Caco-2 (cell line): Measurements from ENCODE around the gene PRPF19. TPM values are rescaled to one million over a fixed set of nuclear protein-coding genes. Genes with fewer than 3 reads are reported as not detected.

Experiments used
- BruUV-seq: library from RNA; stranded (reverse); fragments of 400-500 nt; replicated peaks from 2 replicates; lab custom pipeline; 2021; lab: Mats Ljungman, UMichigan
- CTCF ChIA-PET: fragments of 300-600 bp; sonication (Branson Sonifier 250); formaldehyde crosslinking; loops from one replicate; lab custom pipeline; 2022; ENCODE audit warnings: antibody characterized with exemption; lab: Charles Lee
- POLR2A ChIA-PET: fragments of 300-600 bp; sonication (Branson Sonifier 250); formaldehyde crosslinking; loops from one replicate; lab custom pipeline; 2022; ENCODE audit warnings: antibody characterized with exemption; lab: Charles Lee
- DNase-seq, 2 experiments: peaks; one replicate each; pipeline versions ENCODE4 v3.0.0 to v3.0.0-alpha.2; 2020 to 2022
- H3K27me3 ChIP-seq: replicated peaks from 2 replicates; pipeline ENCODE4 v1.6.0; 2011; ENCODE audit warnings: low read length; ENCODE audit not compliant: control insufficient read depth, insufficient read depth
- H3K36me3 ChIP-seq: 2 replicates; pipeline ENCODE4 v1.5.1; 2011; ENCODE audit warnings: low read length; ENCODE audit not compliant: control insufficient read depth, insufficient read depth
- H3K4me1 ChIP-seq: fragments of 250-450 bp; sonication (Bioruptor Pico); 2 replicates; pipeline ENCODE4 v1.5.1; 2020; ENCODE audit warnings: mild to moderate bottlenecking
- H3K4me3 ChIP-seq: 2 replicates; pipeline ENCODE4 v1.5.1; 2011; ENCODE audit warnings: low read depth, mild to moderate bottlenecking, control low read depth, low read length
- H3K9me3 ChIP-seq: fragments of 250-450 bp; sonication (Bioruptor Pico); 2 replicates; pipeline ENCODE4 v1.5.1; 2020; ENCODE audit warnings: mild to moderate bottlenecking, moderate library complexity
- H3K27ac Mint-ChIP-seq: one replicate; pipeline ENCODE4 v1.8.0; 2022; ENCODE audit warnings: mixed read lengths; ENCODE audit not compliant: unreplicated experiment
- H3K27me3 Mint-ChIP-seq: one replicate; pipeline ENCODE4 v1.8.0; 2022; ENCODE audit warnings: mixed read lengths; ENCODE audit not compliant: insufficient read depth, unreplicated experiment
- H3K36me3 Mint-ChIP-seq: one replicate; pipeline ENCODE4 v1.8.0; 2022; ENCODE audit warnings: mild to moderate bottlenecking, mixed read lengths; ENCODE audit not compliant: insufficient read depth, unreplicated experiment
- H3K4me1 Mint-ChIP-seq: one replicate; pipeline ENCODE4 v1.8.0; 2022; ENCODE audit warnings: low read depth, mixed read lengths; ENCODE audit not compliant: unreplicated experiment
- H3K4me3 Mint-ChIP-seq: one replicate; pipeline ENCODE4 v1.8.0; 2022; ENCODE audit warnings: mild to moderate bottlenecking, moderate library complexity, mixed read lengths; ENCODE audit not compliant: unreplicated experiment
- H3K9me3 Mint-ChIP-seq: one replicate; pipeline ENCODE4 v1.8.0; 2022; ENCODE audit warnings: mixed read lengths; ENCODE audit not compliant: unreplicated experiment
- intact Hi-C: fragments of 100-400 bp; cut with micrococcal nuclease; formaldehyde crosslinking; loops from one replicate; pipeline ENCODE4 v1.10.0; 2022; ENCODE audit not compliant: unreplicated experiment
- total RNA-seq: library from RNA; stranded (reverse); gene quantifications from 2 replicates; pipeline ENCODE4 v1.2.3, GENCODE V29; 2022
- TF ChIP-seq, protein P1 (sequence below), 2 experiments: fragments of 200-600 bp in 1 of 2; IDR thresholded peaks; 1 replicate in 1 of 2; 2 replicates in 1 of 2; pipeline versions ENCODE4 v1.5.1 to v1.8.0; 2011 to 2022; ENCODE audit warnings: antibody characterized with exemption in 1 of 2, control low read depth in 1 of 2, inconsistent platforms in 1 of 2, low read depth in 1 of 2, low read length in 1 of 2, mild to moderate bottlenecking in 1 of 2, moderate library complexity in 1 of 2; ENCODE audit not compliant: insufficient read depth in 1 of 2, severe bottlenecking in 1 of 2, unreplicated experiment in 1 of 2

The PRPF19 gene
- total RNA-seq, 1 experiment from 2014 or later, result 183 TPM

DNA sequence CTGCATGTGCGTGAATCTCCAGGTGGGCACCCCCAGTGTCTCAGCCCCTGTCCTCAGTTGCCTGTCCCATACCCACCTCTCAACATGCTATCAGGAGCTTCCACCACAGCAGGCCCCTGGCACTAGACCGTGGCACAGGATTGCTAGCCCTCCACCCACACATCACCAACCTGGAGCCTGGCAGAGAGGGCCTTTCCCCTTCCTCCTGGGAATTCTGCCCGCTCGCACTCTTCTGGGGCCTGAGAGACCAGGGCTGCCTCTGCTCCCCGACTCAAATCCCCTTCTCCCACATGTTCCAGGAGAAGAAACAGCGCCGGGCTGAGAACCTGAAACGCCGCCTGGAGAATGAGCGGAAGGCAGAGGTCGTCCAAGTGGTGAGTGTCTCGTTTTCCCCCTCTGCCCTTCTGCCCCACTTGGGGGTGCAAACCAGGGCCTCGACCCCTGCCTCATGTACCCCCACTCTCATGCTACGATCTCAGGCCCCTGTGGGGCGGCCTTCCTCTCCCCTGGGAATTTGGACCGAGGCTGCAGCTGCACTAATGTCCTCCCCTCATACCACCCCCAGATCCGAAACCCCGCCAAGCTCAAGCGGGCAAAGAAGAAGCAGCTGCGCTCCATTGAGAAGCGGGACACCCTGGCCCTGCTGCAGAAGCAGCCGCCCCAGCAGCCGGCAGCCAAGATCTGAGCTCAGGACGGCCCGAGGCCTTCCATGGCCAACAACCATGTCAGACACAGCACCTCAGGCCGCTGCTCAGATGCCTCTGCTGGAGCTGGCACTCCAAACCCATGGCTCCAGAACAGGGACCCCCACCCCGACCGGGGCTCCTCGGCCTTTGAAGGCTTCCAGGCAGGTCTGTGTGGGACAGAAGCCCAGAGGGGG lies 56.5 kb downstream of the PRPF19 start:
- H3K27me3 Mint-ChIP-seq, result no peaks in the 10 kb centered on the region
- no peaks in the 10 kb centered on the region for H3K9me3 Mint-ChIP-seq
- H3K27ac Mint-ChIP-seq, result no peak overlapping the region
- BruUV-seq, result no TSS peak
- Histone ChIP-seq H3K9me3 (no peaks in the 10 kb centered on the region), H3K4me1 (peaks cover 19% of the 10 kb centered on the region), H3K4me3 (no peak overlapping the region), H3K27me3 (no peaks in the 10 kb centered on the region), H3K36me3 (peaks cover 4% of the 10 kb centered on the region)
- TF ChIP-seq, protein P1, sequence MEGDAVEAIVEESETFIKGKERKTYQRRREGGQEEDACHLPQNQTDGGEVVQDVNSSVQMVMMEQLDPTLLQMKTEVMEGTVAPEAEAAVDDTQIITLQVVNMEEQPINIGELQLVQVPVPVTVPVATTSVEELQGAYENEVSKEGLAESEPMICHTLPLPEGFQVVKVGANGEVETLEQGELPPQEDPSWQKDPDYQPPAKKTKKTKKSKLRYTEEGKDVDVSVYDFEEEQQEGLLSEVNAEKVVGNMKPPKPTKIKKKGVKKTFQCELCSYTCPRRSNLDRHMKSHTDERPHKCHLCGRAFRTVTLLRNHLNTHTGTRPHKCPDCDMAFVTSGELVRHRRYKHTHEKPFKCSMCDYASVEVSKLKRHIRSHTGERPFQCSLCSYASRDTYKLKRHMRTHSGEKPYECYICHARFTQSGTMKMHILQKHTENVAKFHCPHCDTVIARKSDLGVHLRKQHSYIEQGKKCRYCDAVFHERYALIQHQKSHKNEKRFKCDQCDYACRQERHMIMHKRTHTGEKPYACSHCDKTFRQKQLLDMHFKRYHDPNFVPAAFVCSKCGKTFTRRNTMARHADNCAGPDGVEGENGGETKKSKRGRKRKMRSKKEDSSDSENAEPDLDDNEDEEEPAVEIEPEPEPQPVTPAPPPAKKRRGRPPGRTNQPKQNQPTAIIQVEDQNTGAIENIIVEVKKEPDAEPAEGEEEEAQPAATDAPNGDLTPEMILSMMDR (IDR thresholded peaks at IDR 0.05; ENCODE audit: insufficient read depth in 1 of 2, low read depth in 1 of 2, low read length in 1 of 2, severe bottlenecking in 1 of 2, unreplicated experiment in 1 of 2), result no peak
- peaks cover 54% of the 10 kb centered on the region for H3K36me3 Mint-ChIP-seq
- H3K4me1 Mint-ChIP-seq, result peaks cover 7% of the 10 kb centered on the region
- DNase-seq, result no peak
- intact Hi-C loops, result no loop called here
- ChIA-PET CTCF (interaction anchor here (1.1 kb wide), 1 partner anchor 50 kb away, joined by 3 read pairs; no protein-coding TSS in a partner anchor), POLR2A (no interaction called here)
- no peak overlapping the region for H3K4me3 Mint-ChIP-seq

DNA sequence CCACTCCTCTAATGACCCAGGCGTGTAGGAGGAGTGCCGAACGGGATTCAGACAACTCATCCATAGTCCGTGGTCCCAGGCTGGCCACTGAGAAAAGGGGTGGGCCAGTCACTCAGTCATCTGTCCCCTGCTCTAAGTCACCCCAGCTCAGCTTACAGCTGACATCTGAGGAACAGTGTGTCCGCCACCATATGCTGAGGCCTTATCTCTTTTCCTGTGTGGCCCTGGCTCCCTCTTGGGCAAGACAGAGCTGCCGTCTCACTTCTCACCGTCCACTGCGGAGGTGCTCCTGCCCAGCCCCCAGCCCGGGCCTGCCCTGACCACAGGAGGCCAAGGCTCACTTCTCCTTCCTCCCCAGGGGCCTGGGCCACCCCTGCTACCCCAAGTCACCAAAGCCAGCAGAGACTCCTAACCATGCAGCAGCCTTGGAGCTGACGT lies 57.7 kb downstream of the PRPF19 start:
- ChIA-PET CTCF (no interaction called here), POLR2A (no interaction called here)
- Histone ChIP-seq H3K4me1 (peaks cover 29% of the 10 kb centered on the region), H3K27me3 (no peaks in the 10 kb centered on the region), H3K9me3 (no peaks in the 10 kb centered on the region), H3K4me3 (no peak overlapping the region), H3K36me3 (peaks cover 4% of the 10 kb centered on the region)
- no peak overlapping the region for H3K4me3 Mint-ChIP-seq
- H3K27ac Mint-ChIP-seq, result no peak overlapping the region
- no peaks in the 10 kb centered on the region for H3K27me3 Mint-ChIP-seq
- peaks cover 19% of the 10 kb centered on the region for H3K4me1 Mint-ChIP-seq
- H3K36me3 Mint-ChIP-seq, result peaks cover 60% of the 10 kb centered on the region
- H3K9me3 Mint-ChIP-seq, result no peaks in the 10 kb centered on the region
- TF ChIP-seq, protein P1 (IDR thresholded peaks at IDR 0.05; ENCODE audit: insufficient read depth in 1 of 2, low read depth in 1 of 2, low read length in 1 of 2, severe bottlenecking in 1 of 2, unreplicated experiment in 1 of 2), result no peak
- BruUV-seq, result no TSS peak
- intact Hi-C loops, result no loop called here
- DNase-seq, result no peak

DNA sequence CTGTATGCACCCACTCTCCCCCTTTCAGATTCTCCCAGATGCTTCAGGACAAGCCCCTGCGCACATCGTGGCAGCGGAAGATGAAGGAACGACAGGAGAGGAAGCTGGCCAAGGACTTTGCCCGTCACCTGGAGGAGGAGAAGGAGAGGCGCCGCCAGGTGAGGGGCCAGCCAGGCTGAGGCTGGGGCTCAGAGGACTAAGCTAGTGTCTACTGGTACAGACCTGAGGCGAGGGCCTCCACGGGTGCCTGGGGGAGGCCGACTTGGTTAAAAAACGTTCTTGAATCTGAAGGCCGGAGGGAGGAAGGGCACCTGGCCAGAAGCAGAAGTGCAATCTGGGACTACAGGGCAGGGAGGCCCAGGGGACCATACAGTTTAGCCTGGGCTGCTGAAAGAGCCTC lies 58.5 kb downstream of the PRPF19 start:
- Histone ChIP-seq H3K27me3 (no peaks in the 10 kb centered on the region), H3K9me3 (no peaks in the 10 kb centered on the region), H3K4me1 (peaks cover 29% of the 10 kb centered on the region), H3K36me3 (peaks cover 4% of the 10 kb centered on the region), H3K4me3 (no peak overlapping the region)
- intact Hi-C loops, result no loop called here
- Mint-ChIP-seq H3K27me3 (no peaks in the 10 kb centered on the region), H3K4me3 (no peak overlapping the region), H3K27ac (no peak overlapping the region), H3K36me3 (peaks cover 61% of the 10 kb centered on the region), H3K9me3 (no peaks in the 10 kb centered on the region), H3K4me1 (peaks cover 25% of the 10 kb centered on the region)
- TF ChIP-seq, protein P1 (IDR thresholded peaks at IDR 0.05; ENCODE audit: insufficient read depth in 1 of 2, low read depth in 1 of 2, low read length in 1 of 2, severe bottlenecking in 1 of 2, unreplicated experiment in 1 of 2), result no peak
- no peak for DNase-seq
- no TSS peak for BruUV-seq
- ChIA-PET CTCF (no interaction called here), POLR2A (no interaction called here)
